Neuronal stem cell (in vitro differentiated cells): ENCODE data around the gene CCL23.

Source experiments
- DNase-seq: peaks from one replicate; pipeline ENCODE4 v3.0.0-alpha.2; 2013; ENCODE audit warnings: low spot score
- H2AFZ ChIP-seq: one replicate; pipeline ENCODE4 v1.6.1; 2013; ENCODE audit warnings: mild to moderate bottlenecking, low read length, inconsistent platforms
- H2AK5ac ChIP-seq: 2 replicates; pipeline ENCODE4 v1.6.1; 2013; ENCODE audit warnings: low read depth, mild to moderate bottlenecking, inconsistent platforms, low read length, moderate library complexity, mixed read lengths
- H2BK120ac ChIP-seq: 2 replicates; pipeline ENCODE4 v1.6.1; 2013; ENCODE audit warnings: low read depth, mild to moderate bottlenecking, inconsistent platforms, low read length, moderate library complexity, mixed read lengths
- H2BK12ac ChIP-seq: one replicate; pipeline ENCODE4 v1.6.1; 2013; ENCODE audit warnings: low read length, inconsistent platforms
- H2BK15ac ChIP-seq: 2 replicates; pipeline ENCODE4 v1.6.1; 2013; ENCODE audit warnings: mild to moderate bottlenecking, low read length, inconsistent platforms, mixed read lengths
- H2BK5ac ChIP-seq: one replicate; pipeline ENCODE4 v1.6.1; 2013; ENCODE audit warnings: inconsistent platforms, mild to moderate bottlenecking, low read length, moderate library complexity
- H3K14ac ChIP-seq: one replicate; pipeline ENCODE4 v1.6.1; 2013; ENCODE audit warnings: low read length, inconsistent platforms
- H3K18ac ChIP-seq: 2 replicates; pipeline ENCODE4 v1.6.1; 2013; ENCODE audit warnings: low read length, inconsistent platforms
- H3K23ac ChIP-seq: 2 replicates; pipeline ENCODE4 v1.6.1; 2013; ENCODE audit warnings: low read depth, mild to moderate bottlenecking, mixed read lengths, low read length, inconsistent platforms; ENCODE audit not compliant: poor library complexity
- H3K27ac ChIP-seq: replicated peaks from 3 replicates; pipeline ENCODE4 v1.5.1; 2013; ENCODE audit warnings: low read length, inconsistent platforms
- H3K27me3 ChIP-seq, 3 experiments: 2 replicates each; pipeline ENCODE4 v1.6.1; 2013; ENCODE audit warnings: low read length in 3 of 3, mild to moderate bottlenecking in 2 of 3, inconsistent platforms in 1 of 3, low read depth in 1 of 3, mixed read lengths in 1 of 3, moderate library complexity in 1 of 3; ENCODE audit not compliant: control insufficient read depth in 3 of 3, insufficient read depth in 3 of 3
- H3K36me3 ChIP-seq, 2 donors: replicated peaks in 1 of 2; 2 replicates each; pipeline ENCODE4 v1.6.1; 2013; ENCODE audit warnings: low read length in 2 of 2; ENCODE audit not compliant: control insufficient read depth in 2 of 2, insufficient read depth in 2 of 2
- H3K4ac ChIP-seq: 2 replicates; pipeline ENCODE4 v1.6.1; 2013; ENCODE audit warnings: inconsistent platforms, mild to moderate bottlenecking, low read length, moderate library complexity
- H3K4me1 ChIP-seq, 2 donors: 1 replicate in 1 of 2; 2 replicates in 1 of 2; pipeline ENCODE4 v1.6.1; 2013; ENCODE audit warnings: low read length in 2 of 2, low read depth in 1 of 2; ENCODE audit not compliant: control insufficient read depth in 2 of 2, insufficient read depth in 1 of 2
- H3K4me2 ChIP-seq: one replicate; pipeline ENCODE4 v1.6.1; 2013; ENCODE audit warnings: mild to moderate bottlenecking, low read length, inconsistent platforms; ENCODE audit not compliant: insufficient read depth, poor library complexity, severe bottlenecking
- H3K4me3 ChIP-seq, 2 donors: 2 replicates each; pipeline ENCODE4 v1.5.1; 2013; ENCODE audit warnings: low read length in 2 of 2, mild to moderate bottlenecking in 2 of 2, inconsistent platforms in 1 of 2, moderate library complexity in 1 of 2
- H3K79me1 ChIP-seq: one replicate; pipeline ENCODE4 v1.6.1; 2013; ENCODE audit warnings: low read depth, mild to moderate bottlenecking, inconsistent platforms, low read length, moderate library complexity
- H3K9ac ChIP-seq: one replicate; pipeline ENCODE4 v1.6.1; 2013; ENCODE audit warnings: mild to moderate bottlenecking, low read depth, low read length, inconsistent platforms; ENCODE audit not compliant: poor library complexity
- H3K9me3 ChIP-seq, 2 donors: replicated peaks in 1 of 2; 2 replicates each; pipeline versions ENCODE3 to v1.6.1; 2013; ENCODE audit warnings: low read length in 2 of 2, mild to moderate bottlenecking in 2 of 2, inconsistent platforms in 1 of 2, low read depth in 1 of 2, mixed read lengths in 1 of 2, moderate library complexity in 1 of 2; ENCODE audit not compliant: control insufficient read depth in 2 of 2, insufficient read depth in 1 of 2
- H4K8ac ChIP-seq: one replicate; pipeline ENCODE4 v1.6.1; 2013; ENCODE audit warnings: low read depth, mild to moderate bottlenecking, inconsistent platforms, low read length, moderate library complexity
- H4K91ac ChIP-seq: one replicate; pipeline ENCODE4 v1.6.1; 2013; ENCODE audit warnings: low read length, low read depth, mild to moderate bottlenecking, inconsistent platforms; ENCODE audit not compliant: poor library complexity
- WGBS, 2 donors: extraction: QIAGEN DNeasy Blood & Tissue Kit; methylation state at CpG; one replicate each; pipeline ENCODE4 v1.1.7; 2013; ENCODE audit warnings: missing lambda C conversion rate in 2 of 2, mixed read lengths in 1 of 2; ENCODE audit not compliant: insufficient read length in 2 of 2, insufficient replicate concordance in 1 of 2; ENCODE audit errors: extremely low coverage in 2 of 2; 5-methylcytosine and 5-hydroxymethylcytosine counted together

Gene CCL23

DNA sequence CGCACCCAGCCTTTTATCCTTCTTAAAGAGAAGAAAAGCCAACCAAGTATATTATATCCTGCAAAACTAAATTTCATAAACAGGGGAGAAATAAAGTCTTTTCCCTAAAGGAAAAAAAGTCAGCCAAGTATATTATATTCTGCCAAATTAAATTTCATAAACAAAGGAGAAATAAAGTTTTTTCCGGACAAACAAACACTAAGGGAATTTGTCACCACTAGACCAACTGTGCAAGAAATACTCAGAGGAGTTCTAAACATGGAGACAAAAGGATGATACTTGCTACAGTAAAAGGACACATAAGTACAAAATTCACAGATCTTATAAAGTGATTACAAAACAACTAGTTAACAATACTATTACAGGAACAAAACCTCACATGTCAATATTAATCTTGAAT is 31.9 kb upstream of the CCL23 start:
- Histone ChIP-seq H3K4me1 (no peaks in the 10 kb centered on the region), H2BK5ac (no peak overlapping the region), H2AK5ac (no peak overlapping the region), H4K8ac (no peak overlapping the region), H2AFZ (no peak overlapping the region), H2BK120ac (no peak overlapping the region), H3K27ac (no peak overlapping the region), H3K9me3 (peaks cover 0 to 5% of the 10 kb centered on the region in 2 donors), H3K4ac (no peak overlapping the region), H2BK12ac (no peak overlapping the region), H3K18ac (no peak overlapping the region), H3K79me1 (no peaks in the 10 kb centered on the region), H3K9ac (no peak overlapping the region), H3K36me3 (no peaks in the 10 kb centered on the region), H3K14ac (no peak overlapping the region), H3K4me2 (no peak overlapping the region), H4K91ac (no peak overlapping the region), H3K27me3 (no peaks in the 10 kb centered on the region), H3K4me3 (no peak overlapping the region), H2BK15ac (no peak overlapping the region), H3K23ac (no peak overlapping the region)
- no CpG with 5 or more reads among the region's 2 CpGs for WGBS, 2 donors
- no peak for DNase-seq

DNA sequence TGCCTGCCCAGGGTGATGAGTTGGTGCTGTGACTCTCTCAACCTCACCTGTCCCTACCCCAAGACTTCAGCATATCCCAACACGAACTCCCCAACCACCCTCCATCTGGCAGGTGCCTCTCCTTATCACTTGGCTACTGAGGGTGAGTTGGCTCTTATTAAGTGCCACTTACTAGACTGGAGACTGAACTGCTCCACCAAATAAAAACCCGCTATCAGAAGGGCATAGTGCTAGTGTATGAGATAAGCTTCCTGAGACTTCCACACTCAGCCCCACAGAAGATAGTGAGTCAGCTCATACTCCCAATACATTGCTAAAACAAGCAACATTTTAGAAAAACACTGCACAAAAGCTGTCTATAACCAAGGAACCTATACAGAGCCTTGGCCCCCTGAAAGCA is 30.3 kb upstream of the CCL23 start:
- no CpG with 5 or more reads among the region's 2 CpGs for WGBS, 2 donors
- Histone ChIP-seq H2AK5ac (no peak overlapping the region), H3K23ac (no peak overlapping the region), H3K9ac (no peak overlapping the region), H2BK15ac (no peak overlapping the region), H3K4ac (no peak overlapping the region), H3K36me3 (no peaks in the 10 kb centered on the region), H2AFZ (no peak overlapping the region), H3K4me3 (no peak overlapping the region), H2BK120ac (no peak overlapping the region), H2BK12ac (no peak overlapping the region), H3K14ac (no peak overlapping the region), H4K91ac (no peak overlapping the region), H3K4me2 (no peak overlapping the region), H3K79me1 (no peaks in the 10 kb centered on the region), H3K27me3 (no peaks in the 10 kb centered on the region), H3K9me3 (peaks cover 0 to 5% of the 10 kb centered on the region in 2 donors), H3K27ac (no peak overlapping the region), H3K18ac (no peak overlapping the region), H2BK5ac (no peak overlapping the region), H4K8ac (no peak overlapping the region), H3K4me1 (no peaks in the 10 kb centered on the region)
- no peak for DNase-seq

DNA sequence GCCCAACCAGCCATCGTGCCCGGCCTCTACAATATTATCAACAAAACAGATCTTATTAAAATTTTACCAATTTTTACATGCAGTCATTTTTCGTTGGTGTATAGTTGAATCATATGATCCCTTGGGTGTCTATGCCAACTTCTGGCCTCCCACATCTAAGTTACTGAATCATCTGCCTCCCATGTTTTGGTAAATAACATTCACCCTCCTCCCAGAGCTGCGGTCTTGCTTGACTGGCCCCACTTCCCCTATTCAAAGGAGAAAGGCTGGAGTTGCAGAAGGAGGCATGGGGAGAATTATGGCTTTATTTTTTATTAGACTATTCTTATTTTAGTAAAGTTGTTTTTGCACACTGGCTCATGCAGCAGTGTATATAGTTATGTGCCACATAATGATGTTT is 18.5 kb upstream of the CCL23 start:
- no CpG with 5 or more reads among the region's 4 CpGs for WGBS, 2 donors
- Histone ChIP-seq H2BK15ac (no peak overlapping the region), H3K27me3 (peaks cover 0 to 8% (median 0%) of the 10 kb centered on the region in 3 experiments), H3K4me1 (no peaks in the 10 kb centered on the region), H3K4me3 (no peak overlapping the region), H2AFZ (no peak overlapping the region), H3K79me1 (no peaks in the 10 kb centered on the region), H3K4me2 (no peak overlapping the region), H2BK5ac (no peak overlapping the region), H3K36me3 (no peaks in the 10 kb centered on the region), H2AK5ac (no peak overlapping the region), H3K4ac (no peak overlapping the region), H3K27ac (no peak overlapping the region), H3K14ac (no peak overlapping the region), H3K18ac (no peak overlapping the region), H3K23ac (no peak overlapping the region), H2BK120ac (no peak overlapping the region), H4K91ac (no peak overlapping the region), H2BK12ac (no peak overlapping the region), H3K9ac (no peak overlapping the region), H3K9me3 (no peaks in the 10 kb centered on the region), H4K8ac (no peak overlapping the region)
- no peak for DNase-seq

DNA sequence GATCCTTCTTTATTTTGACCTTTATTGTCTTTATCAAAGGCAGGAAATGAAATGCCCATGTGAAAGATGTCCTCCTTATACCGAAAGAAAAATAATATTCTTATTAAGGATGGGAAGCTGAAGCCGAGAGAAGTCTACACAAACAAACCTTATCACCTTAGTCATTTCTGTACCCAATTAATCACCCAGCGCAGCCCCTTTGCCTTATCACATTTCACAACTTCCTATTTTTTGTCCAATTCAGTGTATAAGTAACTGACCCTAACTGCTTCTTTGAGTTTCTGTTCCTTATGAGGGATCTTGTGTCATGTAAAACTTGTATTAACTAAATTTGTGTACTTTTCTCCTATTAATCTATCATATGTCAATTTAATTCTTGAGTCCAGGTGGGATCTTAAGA is 16.4 kb upstream of the CCL23 start:
- Histone ChIP-seq H3K4me3 (no peak overlapping the region), H3K4me1 (peaks cover 4 to 6% of the 10 kb centered on the region in 2 donors), H2BK12ac (no peak overlapping the region), H3K14ac (no peak overlapping the region), H3K9ac (no peak overlapping the region), H3K36me3 (no peaks in the 10 kb centered on the region), H3K4me2 (no peak overlapping the region), H3K27ac (no peak overlapping the region), H4K8ac (no peak overlapping the region), H2BK120ac (no peak overlapping the region), H3K27me3 (peaks cover 0 to 8% (median 0%) of the 10 kb centered on the region in 3 experiments), H3K18ac (no peak overlapping the region), H2AK5ac (no peak overlapping the region), H4K91ac (no peak overlapping the region), H3K4ac (no peak overlapping the region), H2BK15ac (no peak overlapping the region), H2AFZ (no peak overlapping the region), H2BK5ac (no peak overlapping the region), H3K9me3 (no peaks in the 10 kb centered on the region), H3K79me1 (no peaks in the 10 kb centered on the region), H3K23ac (no peak overlapping the region)
- DNase-seq = no peak
- no CpG with 5 or more reads among the region's 3 CpGs for whole genome bisulfite sequencing, 2 donors
